ENCODE results near the gene PCDH9.

PCDH9 gene

GRCh38 chr13:67017276-67017675 is 212.9 kb downstream of the PCDH9 start:
- no peak for DNase-seq

GRCh38 chr13:67015976-67016600 is 214.0 kb downstream of the PCDH9 start:
- no peak for DNase-seq

- DNase-seq, result no peak
Observed at GRCh38 chr13:67014399-67014798, 215.7 kb downstream of the PCDH9 start.

- DNase-seq, result no peak
Observed at GRCh38 chr13:67013709-67014108, 216.4 kb downstream of the PCDH9 start.

GRCh38 chr13:67008075-67008668 is 222.0 kb downstream of the PCDH9 start:
- DNase-seq, result no peak

GRCh38 chr13:67004511-67004910 is 225.6 kb downstream of the PCDH9 start:
- DNase-seq, result no peak

GRCh38 chr13:67003743-67004142 is 226.4 kb downstream of the PCDH9 start:
- no peak for DNase-seq

- DNase-seq, result no peak
Observed at GRCh38 chr13:67001363-67001762, 228.8 kb downstream of the PCDH9 start.

GRCh38 chr13:66996503-66996902 is 233.6 kb downstream of the PCDH9 start:
- DNase-seq, result no peak

- DNase-seq, result no peak
Observed at GRCh38 chr13:66995203-66995611, 234.9 kb downstream of the PCDH9 start.

GRCh38 chr13:66994517-66995202 is 235.5 kb downstream of the PCDH9 start:
- no peak for DNase-seq

GRCh38 chr13:66994097-66994496 is 236.0 kb downstream of the PCDH9 start:
- no peak for DNase-seq

- DNase-seq, result no peak
Observed at GRCh38 chr13:66992719-66993118, 237.4 kb downstream of the PCDH9 start.

- no peak for DNase-seq
Observed at GRCh38 chr13:66992183-66992582, 238.0 kb downstream of the PCDH9 start.

- no peak for DNase-seq
Observed at GRCh38 chr13:66984241-66984640, 245.9 kb downstream of the PCDH9 start.

- DNase-seq, result no peak
Observed at GRCh38 chr13:66981912-66982311, 248.2 kb downstream of the PCDH9 start.

- DNase-seq, result no peak
Observed at GRCh38 chr13:66977161-66977560, 253.0 kb downstream of the PCDH9 start.

GRCh38 chr13:66974889-66975288 is 255.2 kb downstream of the PCDH9 start:
- DNase-seq, result no peak

- no peak for DNase-seq
Observed at GRCh38 chr13:66974174-66974573, 256.0 kb downstream of the PCDH9 start.

- no peak for DNase-seq
Observed at GRCh38 chr13:66972659-66973058, 257.5 kb downstream of the PCDH9 start.

GRCh38 chr13:66971004-66971403 is 259.1 kb downstream of the PCDH9 start:
- DNase-seq, result no peak

- no peak for DNase-seq
Observed at GRCh38 chr13:66969291-66969690, 260.8 kb downstream of the PCDH9 start.

GRCh38 chr13:66967811-66968597 is 262.1 kb downstream of the PCDH9 start:
- no peak for DNase-seq

- no peak for DNase-seq
Observed at GRCh38 chr13:66965181-66965580, 265.0 kb downstream of the PCDH9 start.
